ENCODE results near the gene SLC17A1.

GRCh38 chr6:25874118-25874517 lies 42.3 kb upstream of the SLC17A1 start, which contains the start of gene SLC17A3:
- TF ChIP-seq CTCF (IDR thresholded peaks at IDR 0.05) (no peak), POLR2A (IDR thresholded peaks at IDR 0.05) (no peak)
